Astrocyte (in vitro differentiated cells and primary cell): ENCODE results near the gene TENT4A. TPM values are rescaled to one million over a fixed set of nuclear protein-coding genes. Genes with fewer than 3 reads are reported as not detected.
A peak's percentile ranks its signal among the peaks of the same experiment; 100 is the strongest.

Experiments
- DNase-seq: peaks from one replicate; pipeline ENCODE4 v3.0.0-alpha.2; 2010; ENCODE audit warnings: low read depth
- FAIRE-seq: peaks from 2 replicates; lab custom pipeline; 2011; peaks lifted over from hg19 to GRCh38; lab: Jason Lieb, UNC
- H2AFZ ChIP-seq: 2 replicates; pipeline ENCODE4 v1.6.0; 2012; ENCODE audit warnings: low read depth, low read length, inconsistent platforms
- H3K27ac ChIP-seq: 2 replicates; pipeline ENCODE4 v1.5.1; 2011; ENCODE audit warnings: low read depth, low read length, inconsistent platforms
- H3K27me3 ChIP-seq: 2 replicates; pipeline ENCODE4 v1.6.0; 2011; ENCODE audit warnings: low read length, inconsistent platforms; ENCODE audit not compliant: insufficient read depth
- H3K36me3 ChIP-seq: 2 replicates; pipeline ENCODE4 v1.5.1; 2011; ENCODE audit warnings: low read length, inconsistent platforms; ENCODE audit not compliant: insufficient read depth
- H3K4me1 ChIP-seq: 2 replicates; pipeline ENCODE4 v1.5.1; 2011; ENCODE audit warnings: low read length, inconsistent platforms; ENCODE audit not compliant: insufficient read depth
- H3K4me2 ChIP-seq: 2 replicates; pipeline ENCODE4 v1.6.0; 2012; ENCODE audit warnings: low read length, inconsistent platforms
- H3K4me3 ChIP-seq: 2 replicates; pipeline ENCODE4 v1.5.1; 2011; ENCODE audit warnings: low read depth, mild to moderate bottlenecking, low read length, inconsistent platforms; ENCODE audit not compliant: insufficient read depth
- H3K79me2 ChIP-seq: 2 replicates; pipeline ENCODE4 v1.6.0; 2012; ENCODE audit warnings: mild to moderate bottlenecking, low read length, inconsistent platforms; ENCODE audit not compliant: insufficient read depth
- H3K9ac ChIP-seq: 2 replicates; pipeline ENCODE4 v1.6.0; 2012; ENCODE audit warnings: mild to moderate bottlenecking, low read length, inconsistent platforms
- H3K9me3 ChIP-seq: 2 replicates; pipeline ENCODE4 v1.5.1; 2012; ENCODE audit warnings: low read depth, mild to moderate bottlenecking, low read length, inconsistent platforms; ENCODE audit not compliant: insufficient read depth
- H4K20me1 ChIP-seq: 2 replicates; pipeline ENCODE4 v1.6.0; 2012; ENCODE audit warnings: low read length, inconsistent platforms; ENCODE audit not compliant: insufficient read depth
- H3K27ac Mint-ChIP-seq: one replicate; pipeline ENCODE4 v1.8.0; 2021; ENCODE audit warnings: mild to moderate bottlenecking, mixed read lengths; ENCODE audit not compliant: unreplicated experiment
- H3K27me3 Mint-ChIP-seq: one replicate; pipeline ENCODE4 v1.8.0; 2021; ENCODE audit warnings: low read depth, mixed read lengths; ENCODE audit not compliant: unreplicated experiment
- H3K36me3 Mint-ChIP-seq: one replicate; pipeline ENCODE4 v1.8.0; 2021; ENCODE audit warnings: low read depth, mixed read lengths; ENCODE audit not compliant: unreplicated experiment
- H3K4me1 Mint-ChIP-seq: one replicate; pipeline ENCODE4 v1.8.0; 2021; ENCODE audit warnings: low read depth, mixed read lengths; ENCODE audit not compliant: unreplicated experiment
- H3K4me3 Mint-ChIP-seq: one replicate; pipeline ENCODE4 v1.8.0; 2021; ENCODE audit warnings: mild to moderate bottlenecking, moderate library complexity, mixed read lengths; ENCODE audit not compliant: unreplicated experiment
- H3K9me3 Mint-ChIP-seq: one replicate; pipeline ENCODE4 v1.8.0; 2021; ENCODE audit warnings: mild to moderate bottlenecking, mixed read lengths; ENCODE audit not compliant: unreplicated experiment
- EZH2 ChIP-seq: IDR thresholded peaks from 2 replicates; pipeline ENCODE4 v1.6.1; 2012; ENCODE audit warnings: mild to moderate bottlenecking, low read length, inconsistent platforms; ENCODE audit not compliant: insufficient read depth
- total RNA-seq: library from RNA; stranded (reverse); gene quantifications from 2 replicates; pipeline ENCODE4 v1.2.1, GENCODE V29; 2021
- TF ChIP-seq, protein P1 (sequence below): IDR thresholded peaks from 2 replicates; pipeline ENCODE4 v1.5.1; 2011; ENCODE audit warnings: low read depth, mild to moderate bottlenecking, inconsistent platforms, low read length, moderate library complexity; ENCODE audit not compliant: insufficient read depth

Gene TENT4A
- total RNA-seq, 1 donor from 2014 or later: 18.8 TPM

DNA sequence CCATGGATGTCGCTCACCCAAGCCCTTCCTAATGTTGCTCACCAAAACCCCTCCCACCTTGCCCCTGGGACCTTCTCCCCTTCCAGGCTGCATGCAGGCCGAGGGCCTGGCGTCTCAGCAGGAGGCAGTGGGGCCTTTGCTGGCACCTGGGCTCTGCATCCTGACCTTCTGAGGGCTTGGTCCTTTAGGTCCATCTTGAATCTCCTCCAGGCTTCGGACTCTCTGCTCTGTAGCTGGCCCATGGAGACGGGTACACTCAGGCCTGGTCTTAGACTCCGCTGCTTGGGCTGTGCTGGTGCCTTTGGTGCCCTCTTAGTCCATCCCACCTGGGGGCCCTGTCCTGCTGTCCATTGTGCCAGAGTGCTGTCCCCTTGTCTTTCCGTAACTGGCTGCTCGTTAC is 14.0 kb downstream of the TENT4A start:
- Histone ChIP-seq H3K9ac (no peak overlapping the region), H3K4me3 (no peak overlapping the region), H3K4me1 (peaks cover 21% of the 10 kb centered on the region), H2AFZ (no peak overlapping the region), H3K4me2 (no peak overlapping the region), H3K79me2 (peaks cover 99% of the 10 kb centered on the region), H4K20me1 (peaks cover 91% of the 10 kb centered on the region), H3K27ac (no peak overlapping the region), H3K27me3 (no peaks in the 10 kb centered on the region), H3K36me3 (no peaks in the 10 kb centered on the region), H3K9me3 (no peaks in the 10 kb centered on the region)
- Mint-ChIP-seq H3K4me1 (peaks cover 71% of the 10 kb centered on the region), H3K4me3 (no peak overlapping the region), H3K27me3 (no peaks in the 10 kb centered on the region), H3K36me3 (peaks cover 11% of the 10 kb centered on the region), H3K27ac (no peak overlapping the region), H3K9me3 (peaks cover 3% of the 10 kb centered on the region)
- DNase-seq: no peak
- FAIRE-seq: no peak
- no peak for TF ChIP-seq EZH2
- TF ChIP-seq, protein P1, sequence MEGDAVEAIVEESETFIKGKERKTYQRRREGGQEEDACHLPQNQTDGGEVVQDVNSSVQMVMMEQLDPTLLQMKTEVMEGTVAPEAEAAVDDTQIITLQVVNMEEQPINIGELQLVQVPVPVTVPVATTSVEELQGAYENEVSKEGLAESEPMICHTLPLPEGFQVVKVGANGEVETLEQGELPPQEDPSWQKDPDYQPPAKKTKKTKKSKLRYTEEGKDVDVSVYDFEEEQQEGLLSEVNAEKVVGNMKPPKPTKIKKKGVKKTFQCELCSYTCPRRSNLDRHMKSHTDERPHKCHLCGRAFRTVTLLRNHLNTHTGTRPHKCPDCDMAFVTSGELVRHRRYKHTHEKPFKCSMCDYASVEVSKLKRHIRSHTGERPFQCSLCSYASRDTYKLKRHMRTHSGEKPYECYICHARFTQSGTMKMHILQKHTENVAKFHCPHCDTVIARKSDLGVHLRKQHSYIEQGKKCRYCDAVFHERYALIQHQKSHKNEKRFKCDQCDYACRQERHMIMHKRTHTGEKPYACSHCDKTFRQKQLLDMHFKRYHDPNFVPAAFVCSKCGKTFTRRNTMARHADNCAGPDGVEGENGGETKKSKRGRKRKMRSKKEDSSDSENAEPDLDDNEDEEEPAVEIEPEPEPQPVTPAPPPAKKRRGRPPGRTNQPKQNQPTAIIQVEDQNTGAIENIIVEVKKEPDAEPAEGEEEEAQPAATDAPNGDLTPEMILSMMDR: no peak

DNA sequence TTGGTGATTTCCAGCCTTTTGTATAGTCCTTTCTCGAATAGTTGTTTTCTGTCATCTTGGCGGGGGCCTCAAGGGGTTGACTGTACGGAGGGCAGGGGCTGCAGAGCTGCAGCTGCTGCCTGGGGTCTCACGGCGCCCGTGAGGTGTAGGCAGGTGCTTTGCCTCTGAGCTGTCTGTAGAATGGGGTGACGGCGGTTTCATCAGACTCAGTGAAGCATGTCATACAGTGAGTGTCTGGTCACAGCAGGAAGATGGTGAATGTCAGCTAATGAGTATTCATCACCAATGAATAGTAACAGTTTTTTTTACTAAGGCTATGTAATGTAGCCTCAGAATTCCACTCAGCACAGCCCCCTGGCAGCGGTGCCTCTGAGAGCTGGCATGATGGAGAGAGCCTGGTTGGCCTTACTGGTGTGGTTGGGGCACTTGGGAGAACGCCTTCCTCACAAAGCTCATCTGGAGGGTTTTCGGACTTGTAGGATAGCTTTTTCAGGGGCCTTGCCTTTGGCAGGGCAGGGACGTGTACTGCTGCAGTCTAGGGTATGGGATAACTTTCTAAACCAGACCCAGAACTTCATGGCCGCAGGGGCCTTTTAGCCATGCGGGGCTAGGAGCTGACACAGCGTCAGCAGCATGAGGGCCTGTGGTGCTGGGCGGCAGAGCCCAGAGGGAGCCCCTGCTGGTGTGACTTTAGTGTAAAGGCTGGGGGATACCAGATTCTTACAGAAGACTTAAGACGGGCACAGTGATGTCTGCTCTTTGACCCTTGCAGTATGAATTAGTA is 15.0 kb downstream of the TENT4A start:
- Histone ChIP-seq H3K36me3 (no peaks in the 10 kb centered on the region), H3K4me1 (peaks cover 27% of the 10 kb centered on the region), H3K4me2 (no peak overlapping the region), H3K9ac (no peak overlapping the region), H2AFZ (no peak overlapping the region), H3K4me3 (no peak overlapping the region), H4K20me1 (peaks cover 89% of the 10 kb centered on the region), H3K79me2 (peaks cover 92% of the 10 kb centered on the region), H3K9me3 (no peaks in the 10 kb centered on the region), H3K27me3 (no peaks in the 10 kb centered on the region), H3K27ac (no peak overlapping the region)
- TF ChIP-seq EZH2: no peak
- TF ChIP-seq, protein P1: no peak
- Mint-ChIP-seq H3K27me3 (no peaks in the 10 kb centered on the region), H3K9me3 (peaks cover 3% of the 10 kb centered on the region), H3K4me1 (peaks cover 75% of the 10 kb centered on the region), H3K4me3 (no peak overlapping the region), H3K36me3 (peaks cover 11% of the 10 kb centered on the region), H3K27ac (peak overlapping the region; percentile 53)
- DNase-seq: no peak
- no peak for FAIRE-seq

DNA sequence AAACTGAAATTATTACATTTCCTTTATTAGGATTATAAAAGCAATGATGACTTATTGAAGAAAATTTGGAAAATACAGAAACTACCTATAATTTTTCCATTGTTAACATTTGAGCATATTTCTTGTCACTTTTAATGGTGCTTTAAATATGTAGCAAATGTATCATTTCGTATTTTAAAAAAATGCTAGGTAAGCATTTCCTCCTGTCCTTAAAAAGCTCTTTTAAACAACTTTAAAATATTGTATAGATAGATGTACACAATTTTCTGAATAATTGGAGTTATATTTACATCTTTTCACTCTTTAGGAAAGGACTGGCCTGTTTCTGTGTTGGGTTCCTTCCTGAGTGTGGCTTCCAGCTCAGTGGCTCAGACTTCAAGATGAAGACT is 15.6 kb downstream of the TENT4A start:
- TF ChIP-seq, protein P1: no peak
- no peak for TF ChIP-seq EZH2
- H3K27ac ChIP-seq: no peak overlapping the region
- H3K4me2 ChIP-seq: no peak overlapping the region
- no peaks in the 10 kb centered on the region for H3K9me3 Mint-ChIP-seq
- peaks cover 89% of the 10 kb centered on the region for H4K20me1 ChIP-seq
- no peaks in the 10 kb centered on the region for H3K9me3 ChIP-seq
- FAIRE-seq (no peak), DNase-seq (no peak)
- no peaks in the 10 kb centered on the region for H3K27me3 Mint-ChIP-seq
- peaks cover 91% of the 10 kb centered on the region for H3K79me2 ChIP-seq
- H3K36me3 ChIP-seq: no peaks in the 10 kb centered on the region
- H3K27me3 ChIP-seq: no peaks in the 10 kb centered on the region
- no peak overlapping the region for H3K27ac Mint-ChIP-seq
- H3K36me3 Mint-ChIP-seq: peaks cover 8% of the 10 kb centered on the region
- H3K4me1 Mint-ChIP-seq: peaks cover 75% of the 10 kb centered on the region
- no peak overlapping the region for H3K4me3 Mint-ChIP-seq
- H3K9ac ChIP-seq: no peak overlapping the region
- H3K4me3 ChIP-seq: no peak overlapping the region
- H3K4me1 ChIP-seq: peaks cover 29% of the 10 kb centered on the region
- H2AFZ ChIP-seq: no peak overlapping the region
